GM10266 (cell line): ENCODE data around the gene CEP41.

Experiments used
- DNase-seq: peaks from one replicate; pipeline ENCODE4 v3.0.0; 2012; ENCODE audit errors: extremely low spot score
- TF ChIP-seq, protein P1 (sequence below): IDR thresholded peaks from 2 replicates; pipeline ENCODE4 v1.5.1; 2012; ENCODE audit warnings: mild to moderate bottlenecking, low read depth; ENCODE audit not compliant: control insufficient read depth, insufficient read depth; ENCODE audit errors: missing control alignments

Gene CEP41

GRCh38 chr7:130441408-130441869 is 623 bp upstream of the CEP41 start:
- no peak for DNase-seq

DNA sequence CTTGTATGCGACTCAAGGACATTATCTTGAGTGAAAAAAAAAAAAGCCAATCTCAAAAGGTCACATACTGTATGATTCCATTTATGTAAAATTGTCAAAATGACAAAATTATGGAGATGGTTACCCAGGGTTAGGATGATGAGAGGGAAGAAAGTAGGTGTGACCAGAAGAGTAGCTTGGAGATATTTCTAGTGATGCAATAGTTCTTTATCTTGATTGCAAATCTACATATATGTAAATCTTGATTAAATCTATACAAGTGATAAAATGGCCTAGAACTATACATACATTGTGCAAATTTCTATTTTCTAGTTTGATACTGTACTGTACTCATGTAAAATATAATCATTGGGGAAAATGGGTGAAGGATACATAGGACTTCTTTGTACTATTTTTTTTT is 4.6 kb downstream of the CEP41 start:
- TF ChIP-seq, protein P1, sequence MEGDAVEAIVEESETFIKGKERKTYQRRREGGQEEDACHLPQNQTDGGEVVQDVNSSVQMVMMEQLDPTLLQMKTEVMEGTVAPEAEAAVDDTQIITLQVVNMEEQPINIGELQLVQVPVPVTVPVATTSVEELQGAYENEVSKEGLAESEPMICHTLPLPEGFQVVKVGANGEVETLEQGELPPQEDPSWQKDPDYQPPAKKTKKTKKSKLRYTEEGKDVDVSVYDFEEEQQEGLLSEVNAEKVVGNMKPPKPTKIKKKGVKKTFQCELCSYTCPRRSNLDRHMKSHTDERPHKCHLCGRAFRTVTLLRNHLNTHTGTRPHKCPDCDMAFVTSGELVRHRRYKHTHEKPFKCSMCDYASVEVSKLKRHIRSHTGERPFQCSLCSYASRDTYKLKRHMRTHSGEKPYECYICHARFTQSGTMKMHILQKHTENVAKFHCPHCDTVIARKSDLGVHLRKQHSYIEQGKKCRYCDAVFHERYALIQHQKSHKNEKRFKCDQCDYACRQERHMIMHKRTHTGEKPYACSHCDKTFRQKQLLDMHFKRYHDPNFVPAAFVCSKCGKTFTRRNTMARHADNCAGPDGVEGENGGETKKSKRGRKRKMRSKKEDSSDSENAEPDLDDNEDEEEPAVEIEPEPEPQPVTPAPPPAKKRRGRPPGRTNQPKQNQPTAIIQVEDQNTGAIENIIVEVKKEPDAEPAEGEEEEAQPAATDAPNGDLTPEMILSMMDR, result no peak
- DNase-seq, result no peak

More at GRCh38 chr7:130441408-130441869, 623 bp upstream of the CEP41 start:
- TF ChIP-seq, protein P1, result no peak

GRCh38 chr7:130435311-130435854 is 5.4 kb downstream of the CEP41 start:
- TF ChIP-seq, protein P1, result no peak
- DNase-seq, result no peak

DNA sequence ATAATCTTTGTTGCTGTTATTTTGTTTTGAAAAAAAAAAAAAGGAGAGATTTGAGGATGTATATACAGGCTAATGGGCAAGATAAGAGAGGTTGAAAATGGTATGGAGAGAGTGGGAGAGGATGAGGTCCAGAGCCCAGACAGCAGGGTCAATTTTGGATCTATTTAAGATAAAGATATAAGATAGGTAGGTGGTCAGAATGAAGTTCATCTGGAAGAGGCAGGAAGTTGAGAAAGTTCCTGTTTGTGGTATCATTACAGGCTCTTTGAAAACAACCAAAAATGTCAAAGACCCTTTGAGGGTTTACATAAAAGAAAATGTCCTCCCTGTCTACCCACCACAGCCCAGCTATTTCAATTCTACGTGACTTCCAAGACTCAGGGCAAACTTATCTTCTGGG is 7.5 kb downstream of the CEP41 start:
- no peak for DNase-seq
- TF ChIP-seq, protein P1, result no peak

DNA sequence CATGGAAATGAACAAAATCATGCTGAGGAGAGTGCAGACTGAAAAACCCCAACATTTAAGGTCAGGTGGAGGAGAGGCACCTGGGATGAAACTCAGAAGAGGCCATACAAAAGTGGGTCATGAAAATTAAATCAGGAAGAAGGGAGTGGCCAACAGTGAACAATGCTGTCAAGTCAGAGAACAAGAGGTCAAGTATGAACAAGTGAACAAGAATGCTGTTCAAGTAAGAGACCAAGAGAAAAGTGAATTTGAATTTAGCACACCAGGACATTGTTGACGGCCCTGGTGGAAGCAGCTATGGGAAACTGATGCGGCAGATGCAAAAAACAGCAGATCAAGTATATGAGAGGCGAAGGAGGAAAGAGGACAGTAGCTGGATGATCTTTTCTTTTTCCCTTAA is 7.9 kb downstream of the CEP41 start:
- DNase-seq, result no peak
- TF ChIP-seq, protein P1, result no peak

DNA sequence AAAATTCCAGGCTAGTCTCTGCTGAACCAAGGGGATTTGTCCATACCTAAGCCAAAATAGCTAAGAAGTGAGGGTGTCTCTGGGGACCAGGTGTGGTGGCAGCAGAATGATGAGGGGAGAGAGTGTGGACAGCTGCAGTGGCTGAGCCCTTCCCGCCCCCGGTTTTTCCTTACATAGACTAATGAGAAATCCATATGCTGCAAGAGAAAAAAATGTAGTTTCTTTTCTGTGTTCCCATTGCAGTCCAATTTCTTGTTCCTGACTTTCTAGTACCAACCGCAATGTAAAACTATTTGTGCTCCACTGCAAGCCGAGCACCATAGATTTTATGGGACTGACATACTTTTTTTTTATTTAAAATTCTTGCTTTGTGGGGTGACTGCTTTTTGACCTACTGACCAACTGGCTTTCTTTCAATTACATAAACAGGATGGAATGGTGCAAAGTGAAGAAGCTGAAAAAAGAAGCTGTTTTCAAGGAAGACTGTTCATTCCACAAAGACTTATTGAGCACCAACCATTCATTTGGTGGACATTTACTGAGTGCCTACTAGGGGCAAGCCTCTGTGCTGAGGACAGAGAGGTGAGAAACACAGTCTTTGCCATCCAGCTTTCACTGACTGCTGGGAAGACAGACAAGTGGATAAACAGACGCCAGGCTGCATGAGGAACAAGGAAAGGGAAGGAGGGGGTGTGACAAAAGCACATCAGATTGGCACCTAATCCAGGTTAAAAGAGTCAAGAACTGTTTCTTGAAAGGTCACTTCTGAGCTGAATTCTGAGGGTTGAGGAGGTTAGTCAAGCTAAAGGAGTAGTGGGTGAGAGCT is 9.8 kb downstream of the CEP41 start:
- no peak for DNase-seq
- TF ChIP-seq, protein P1, result no peak

DNA sequence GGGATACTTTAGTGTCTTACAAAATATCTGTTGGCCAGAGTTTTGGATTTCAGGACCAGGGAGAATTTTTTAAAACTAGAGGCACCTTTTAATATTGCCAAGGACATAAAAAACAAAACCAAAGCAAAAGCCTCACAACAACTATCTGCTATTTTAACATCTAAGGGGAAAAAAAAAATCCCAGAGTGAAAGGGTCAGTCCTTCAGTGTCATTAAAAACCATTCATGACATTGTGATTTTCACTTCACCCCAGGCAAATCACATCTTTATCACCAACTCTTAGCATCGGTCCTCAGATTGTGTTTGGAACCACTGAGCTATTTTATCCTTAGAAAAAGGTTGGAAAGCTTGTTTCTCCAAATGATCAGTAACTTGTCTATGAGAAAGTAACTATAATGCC is 10.7 kb downstream of the CEP41 start:
- TF ChIP-seq, protein P1, result no peak
- DNase-seq, result no peak
